Loucy (cell line): Measurements from ENCODE around the gene ZNF586.

ENCODE experiments used
- CTCF ChIP-seq: fragments of 200-600 bp; sonication (generic); conservative IDR thresholded peaks from 2 replicates; pipeline ENCODE4 v1.5.1; 2014; ENCODE audit warnings: mild to moderate bottlenecking, antibody characterized with exemption, low read length
- EZH2phosphoT487 ChIP-seq: fragments of 200-600 bp; IDR thresholded peaks from 2 replicates; pipeline ENCODE4 v1.6.1; 2018; ENCODE audit warnings: antibody characterized with exemption, mild to moderate bottlenecking, moderate library complexity, borderline replicate concordance

GRCh38 chr19:57755031-57755430, 14.4 kb upstream of the ZNF586 start:
- TF ChIP-seq CTCF = no peak
- no peak for TF ChIP-seq EZH2phosphoT487
